Adrenal gland (tissue), 12 donors: ENCODE results near the gene PPP2R1A. TPM values are rescaled to one million over a fixed set of nuclear protein-coding genes. Genes with fewer than 3 reads are reported as not detected.
A peak's percentile ranks its signal among the peaks of the same experiment; 100 is the strongest.

Experiments
- DNase-seq, 7 donors: peaks; one replicate each; pipeline ENCODE4 v3.0.0-alpha.2; 2019 to 2020
- H3K27ac ChIP-seq, 5 donors: fragments of 200-600 bp; sonication (generic) in 4 of 5; 1 replicate in 3 of 5; 2 replicates in 2 of 5; pipeline versions ENCODE4 v1.5.1 to v1.8.0; 2016 to 2020; ENCODE audit warnings: mild to moderate bottlenecking in 1 of 5
- H3K27me3 ChIP-seq: fragments of 200-600 bp; 2 replicates; pipeline ENCODE4 v1.8.0; 2021
- H3K36me3 ChIP-seq, 2 donors: fragments of 200-600 bp; replicated peaks in 1 of 2; 1 replicate in 1 of 2; 2 replicates in 1 of 2; pipeline versions ENCODE4 v1.5.1 to v1.8.0; 2018 to 2022
- H3K4me1 ChIP-seq, 2 donors: fragments of 200-600 bp; replicated peaks in 1 of 2; 1 replicate in 1 of 2; 2 replicates in 1 of 2; pipeline versions ENCODE4 v1.5.1 to v1.8.0; 2018 to 2021
- H3K4me3 ChIP-seq, 4 donors: fragments of 200-600 bp; sonication (generic) in 3 of 4; one replicate each; pipeline ENCODE4 v1.5.1; 2016 to 2018
- H3K9me3 ChIP-seq, 3 donors: fragments of 200-600 bp; sonication (generic) in 1 of 3; replicated peaks in 1 of 3; 1 replicate in 2 of 3; 2 replicates in 1 of 3; pipeline versions ENCODE4 v1.5.1 to v1.8.0; 2016 to 2021
- CTCF ChIP-seq, 6 experiments: fragments of 450-650 bp in 4 of 6; fragments of 200-600 bp in 2 of 6; sonication (generic) in 1 of 6; IDR thresholded peaks; 1 replicate in 5 of 6; 2 replicates in 1 of 6; pipeline versions ENCODE4 v1.5.1 to v1.8.0; 2016 to 2021; ENCODE audit warnings: antibody characterized with exemption in 6 of 6, mild to moderate bottlenecking in 2 of 6, moderate library complexity in 1 of 6
- POLR2A ChIP-seq, 2 donors: fragments of 450-650 bp; IDR thresholded peaks; one replicate each; pipeline ENCODE4 v1.6.1; 2017; ENCODE audit warnings: antibody characterized with exemption in 2 of 2, mild to moderate bottlenecking in 2 of 2, moderate library complexity in 1 of 2
- WGBS, 4 donors: extraction: QIAGEN DNeasy Blood & Tissue Kit in 2 of 4; methylation state at CpG; one replicate each; pipeline versions ENCODE4 v1.1.5 to v1.1.7; 2013 to 2017; 5-methylcytosine and 5-hydroxymethylcytosine counted together
- intact Hi-C, 2 donors: fragments of 100-400 bp; cut with DNase I; formaldehyde crosslinking; loops; one replicate each; pipeline versions ENCODE4 v1.14.1 to v1.15.0; 2022 to 2023
- polyA plus RNA-seq, 3 donors: library from polyadenylated mRNA; stranded (reverse); fragments of 200-250 nt in 2 of 3; fragments of 350-450 nt in 1 of 3; fragmentation: Illumina TruSeq in 1 of 3; extraction: RNeasy Lipid Tissue Mini Kit (QIAGEN cat#74804) in 1 of 3; gene quantifications; one replicate each; pipeline ENCODE4 v1.2.3, GENCODE V29; 2013 to 2014
- total RNA-seq, 9 donors: library from RNA; depleted of rRNA in 4 of 9; stranded (reverse); fragments of >200 nt in 4 of 9; fragments of 120-200 nt in 1 of 9; fragmentation: NEBNext Ultra II Directional in 1 of 9; extraction: Animal tissue kit (Norgen Biotek cat#: 25700) in 1 of 9; gene quantifications; one replicate each; pipeline versions ENCODE4 v1.1.0 to v1.2.4, GENCODE V29; 2013 to 2023
- donor health status: healthy with polysubstance abuse.
- donor health status: Bipolar disorder and iron deficiency.
- donor health status: DM: yes; HTN: yes; CAD: no.
- donor health status: DM: no; HTN: no; CAD: no.
- donor health status: DM: no; HTN: no; CAD: no.
- donor health status: DM: yes; HTN: yes; CAD: no.

PPP2R1A gene
- total and polyA plus RNA-seq, 12 donors: 161 to 1,330 (median 371) TPM

GRCh38 chr19:52188822-52189734 lies 774 bp upstream of the PPP2R1A start:
- peak in 5 of 7 donors; percentile 75 to 92 (median 88) for DNase-seq
- H3K27ac ChIP-seq: peak overlapping the region; percentile 62 to 99 (median 89)
- H3K9me3 ChIP-seq: no peaks in the 10 kb centered on the region
- TF ChIP-seq POLR2A (IDR thresholded peaks at IDR 0.05) (peak; percentile 48 to 68), CTCF (IDR thresholded peaks at IDR 0.05) (peak in 2 of 6 experiments; percentile 19 to 28)
- H3K36me3 ChIP-seq: peaks cover 0 to 9% of the 10 kb centered on the region in 2 donors
- no peaks in the 10 kb centered on the region for H3K27me3 ChIP-seq
- peaks cover 34 to 40% of the 10 kb centered on the region in 2 donors for H3K4me1 ChIP-seq
- H3K4me3 ChIP-seq: peak overlapping the region in 2 of 4 donors; percentile 26 to 52
- WGBS, 4 donors: 2 to 3% (median 3%) methylated on average over 29 to 32 of the region's 32 CpGs
- intact Hi-C loops: loop anchor here in 1 of 2 donors (5.0 kb wide), 1 partner anchor 52 kb away; the partner anchor contains the start of gene ZNF616

DNA sequence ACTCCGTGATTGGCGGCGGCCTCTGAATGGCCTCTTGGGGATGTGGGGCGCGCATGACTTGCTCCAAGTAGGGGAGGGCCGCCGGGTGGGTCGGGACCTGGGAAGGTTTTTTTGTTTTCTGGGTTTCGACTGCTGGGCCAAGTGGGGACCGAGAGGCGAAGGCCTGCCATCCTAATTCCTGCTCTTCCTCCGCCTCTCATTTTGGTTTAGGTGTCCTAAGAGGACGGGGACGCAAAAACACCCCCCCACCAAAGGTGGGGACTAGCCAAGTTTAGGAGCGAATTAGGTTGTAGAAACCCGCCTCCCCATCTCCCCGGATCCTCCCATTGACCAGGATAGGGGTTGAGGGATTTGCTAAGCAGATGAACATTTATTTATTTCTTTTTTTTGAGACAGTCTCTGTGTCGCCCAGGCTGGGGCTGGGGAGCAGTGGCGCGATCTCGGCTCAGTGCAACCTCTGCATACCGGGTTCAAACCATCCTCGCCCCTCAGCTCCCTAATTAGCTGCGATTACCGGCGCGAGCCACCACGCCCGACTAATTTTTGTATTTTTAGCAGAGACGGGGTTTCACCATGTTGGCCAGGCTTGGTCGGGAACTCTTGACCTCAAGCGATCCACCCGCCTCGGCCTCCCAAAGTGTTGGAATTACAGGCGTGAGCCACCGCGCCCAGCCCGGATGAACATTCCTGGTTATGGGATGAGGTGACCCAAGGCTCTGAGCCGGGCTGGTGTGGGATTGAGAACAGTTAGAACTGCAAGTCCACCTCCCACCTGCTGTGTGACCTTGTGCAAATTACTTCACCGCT lies 838 bp downstream of the PPP2R1A start:
- TF ChIP-seq POLR2A (IDR thresholded peaks at IDR 0.05): no peak
- TF ChIP-seq CTCF (IDR thresholded peaks at IDR 0.05): no peak
- WGBS, 4 donors: 1 to 4% (median 4%) methylated on average over 27 to 40 of the region's 40 CpGs
- Histone ChIP-seq H3K9me3 (no peaks in the 10 kb centered on the region), H3K36me3 (peaks cover 0 to 16% of the 10 kb centered on the region in 2 donors), H3K27ac (peak overlapping the region; percentile 96 to 99 (median 99)), H3K27me3 (no peaks in the 10 kb centered on the region), H3K4me1 (peaks cover 36 to 57% of the 10 kb centered on the region in 2 donors), H3K4me3 (peak overlapping the region; percentile 37 to 99 (median 91))
- peak in 6 of 7 donors; percentile 64 to 84 (median 76) for DNase-seq
- intact Hi-C loops: no loop called here

DNA sequence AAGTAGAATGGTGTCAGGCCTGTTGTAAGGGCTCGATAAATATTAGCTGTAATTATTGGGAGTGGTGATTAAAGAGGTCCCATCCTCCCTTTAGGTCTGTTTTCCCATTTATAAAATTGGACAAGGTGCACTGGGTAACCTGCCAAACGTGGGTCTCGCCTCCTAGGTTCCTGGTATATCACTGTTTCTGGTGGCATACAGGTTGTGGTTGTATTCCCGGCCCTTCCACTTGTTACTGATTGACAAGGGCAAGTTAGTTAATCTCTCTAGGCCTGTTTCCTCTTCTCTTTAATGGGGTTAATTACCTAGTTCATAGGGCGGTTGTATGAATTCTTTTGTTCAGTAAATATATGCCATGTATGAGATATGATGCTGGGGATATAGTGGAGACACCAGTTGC lies 1.5 kb downstream of the PPP2R1A start:
- Histone ChIP-seq H3K36me3 (peaks cover 0 to 23% of the 10 kb centered on the region in 2 donors), H3K4me3 (peak overlapping the region in 1 of 4 donors; percentile 87), H3K27ac (peak overlapping the region; percentile 96 to 99 (median 99)), H3K9me3 (no peaks in the 10 kb centered on the region), H3K27me3 (no peaks in the 10 kb centered on the region), H3K4me1 (peaks cover 39 to 64% of the 10 kb centered on the region in 2 donors)
- DNase-seq: no peak
- intact Hi-C loops: no loop called here
- TF ChIP-seq CTCF (IDR thresholded peaks at IDR 0.05) (no peak), POLR2A (IDR thresholded peaks at IDR 0.05) (no peak)
- 39 to 45% (median 42%) methylated on average over 5 of the region's 5 CpGs for WGBS, 4 donors

- no peaks in the 10 kb centered on the region for H3K9me3 ChIP-seq
- H3K4me3 ChIP-seq: peak overlapping the region in 1 of 4 donors; percentile 87
- DNase-seq: peak in 1 of 7 donors; percentile 72
- H3K27ac ChIP-seq: peak overlapping the region; percentile 33 to 99 (median 99)
- WGBS, 4 donors: 27 to 36% (median 31%) methylated on average over 2 of the region's 2 CpGs
- peaks cover 40 to 69% of the 10 kb centered on the region in 2 donors for H3K4me1 ChIP-seq
- H3K27me3 ChIP-seq: no peaks in the 10 kb centered on the region
- intact Hi-C loops: no loop called here
- peaks cover 0 to 28% of the 10 kb centered on the region in 2 donors for H3K36me3 ChIP-seq
- TF ChIP-seq POLR2A (IDR thresholded peaks at IDR 0.05): no peak
- TF ChIP-seq CTCF (IDR thresholded peaks at IDR 0.05): no peak
These were observed 2.1 kb downstream of the PPP2R1A start for GRCh38 chr19:52191951-52192350.
